ENCODE data around the gene PRKAG2. TPM values are rescaled to one million over a fixed set of nuclear protein-coding genes. Genes with fewer than 3 reads are reported as not detected.

The PRKAG2 gene
- total RNA-seq, 1 donor from 2014 or later: 21.1 TPM

DNA sequence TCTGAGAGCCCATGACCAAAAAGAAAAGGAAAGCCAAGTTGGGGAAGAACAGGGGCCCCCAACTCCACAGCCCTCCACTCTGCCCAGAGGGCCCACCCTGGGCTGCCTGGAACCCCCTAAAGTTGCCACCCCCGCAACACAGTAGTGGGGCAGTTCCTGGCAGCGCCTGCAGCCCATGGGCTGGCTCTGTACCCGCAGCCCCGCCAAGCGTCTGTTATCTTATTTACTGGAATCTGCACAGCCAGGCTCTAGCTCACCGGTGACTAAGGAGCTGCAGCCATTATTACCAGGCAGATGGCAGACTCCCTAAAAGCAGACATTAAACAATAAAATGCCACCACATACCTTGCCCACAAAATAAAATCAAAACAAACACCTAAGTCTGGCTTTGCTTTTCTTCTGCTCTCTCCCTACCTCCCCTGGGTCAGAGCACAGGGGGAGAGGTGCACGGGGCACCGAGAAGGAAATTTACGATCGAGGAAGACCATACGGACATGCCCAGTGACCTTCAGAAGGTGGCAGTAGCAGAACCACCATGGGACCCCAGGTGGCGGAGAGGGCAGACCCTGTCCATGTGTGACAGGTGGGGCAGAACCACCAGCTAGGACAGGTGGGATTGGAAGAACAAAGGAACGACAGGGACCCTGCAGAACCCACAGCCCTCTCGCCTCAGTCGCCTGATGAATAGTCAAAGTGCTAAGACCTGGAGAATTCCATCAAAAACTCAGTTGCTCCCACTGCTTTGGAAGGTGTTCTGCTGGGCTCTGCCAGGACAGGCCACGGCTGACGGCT is 66.3 kb downstream of the PRKAG2 start:
- no peak overlapping the region for H3K4me3 ChIP-seq (ENCODE audit: low read depth, low read length)
- H3K27me3 ChIP-seq (ENCODE audit: control insufficient read depth, insufficient read depth, low read length): peaks cover 18% of the 10 kb centered on the region
- DNase-seq (ENCODE audit: low read depth): no peak

DNA sequence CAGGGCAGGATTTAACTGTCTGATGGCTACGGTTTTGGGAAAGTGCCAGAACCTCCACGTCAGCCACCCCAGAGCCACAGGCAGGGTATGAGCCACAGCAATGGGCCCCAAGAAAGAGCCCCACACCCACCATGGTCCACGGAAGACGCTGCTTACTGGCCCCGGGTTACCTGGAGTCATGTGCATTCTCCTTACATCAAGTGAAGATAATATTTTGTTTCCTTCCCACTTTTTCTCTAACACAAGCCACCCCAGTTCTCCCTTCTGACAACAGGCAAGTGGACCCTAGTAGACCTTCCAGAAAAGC is 67.1 kb downstream of the PRKAG2 start:
- H3K4me3 ChIP-seq (ENCODE audit: low read depth, low read length): no peak overlapping the region
- peaks cover 15% of the 10 kb centered on the region for H3K27me3 ChIP-seq (ENCODE audit: control insufficient read depth, insufficient read depth, low read length)
- DNase-seq (ENCODE audit: low read depth): no peak
- no peaks in the 10 kb centered on the region for H3K36me3 ChIP-seq (ENCODE audit: control insufficient read depth, insufficient read depth, low read length)
- TF ChIP-seq, protein P1, sequence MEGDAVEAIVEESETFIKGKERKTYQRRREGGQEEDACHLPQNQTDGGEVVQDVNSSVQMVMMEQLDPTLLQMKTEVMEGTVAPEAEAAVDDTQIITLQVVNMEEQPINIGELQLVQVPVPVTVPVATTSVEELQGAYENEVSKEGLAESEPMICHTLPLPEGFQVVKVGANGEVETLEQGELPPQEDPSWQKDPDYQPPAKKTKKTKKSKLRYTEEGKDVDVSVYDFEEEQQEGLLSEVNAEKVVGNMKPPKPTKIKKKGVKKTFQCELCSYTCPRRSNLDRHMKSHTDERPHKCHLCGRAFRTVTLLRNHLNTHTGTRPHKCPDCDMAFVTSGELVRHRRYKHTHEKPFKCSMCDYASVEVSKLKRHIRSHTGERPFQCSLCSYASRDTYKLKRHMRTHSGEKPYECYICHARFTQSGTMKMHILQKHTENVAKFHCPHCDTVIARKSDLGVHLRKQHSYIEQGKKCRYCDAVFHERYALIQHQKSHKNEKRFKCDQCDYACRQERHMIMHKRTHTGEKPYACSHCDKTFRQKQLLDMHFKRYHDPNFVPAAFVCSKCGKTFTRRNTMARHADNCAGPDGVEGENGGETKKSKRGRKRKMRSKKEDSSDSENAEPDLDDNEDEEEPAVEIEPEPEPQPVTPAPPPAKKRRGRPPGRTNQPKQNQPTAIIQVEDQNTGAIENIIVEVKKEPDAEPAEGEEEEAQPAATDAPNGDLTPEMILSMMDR (IDR thresholded peaks at IDR 0.05; ENCODE audit: insufficient read depth, low read length, poor library complexity, severe bottlenecking): no peak

More for the DNA sequence above, 66.3 kb downstream of the PRKAG2 start:
- no peaks in the 10 kb centered on the region for H3K36me3 ChIP-seq (ENCODE audit: control insufficient read depth, insufficient read depth, low read length)
- TF ChIP-seq, protein P1 (IDR thresholded peaks at IDR 0.05; ENCODE audit: insufficient read depth, low read length, poor library complexity, severe bottlenecking): no peak

DNA sequence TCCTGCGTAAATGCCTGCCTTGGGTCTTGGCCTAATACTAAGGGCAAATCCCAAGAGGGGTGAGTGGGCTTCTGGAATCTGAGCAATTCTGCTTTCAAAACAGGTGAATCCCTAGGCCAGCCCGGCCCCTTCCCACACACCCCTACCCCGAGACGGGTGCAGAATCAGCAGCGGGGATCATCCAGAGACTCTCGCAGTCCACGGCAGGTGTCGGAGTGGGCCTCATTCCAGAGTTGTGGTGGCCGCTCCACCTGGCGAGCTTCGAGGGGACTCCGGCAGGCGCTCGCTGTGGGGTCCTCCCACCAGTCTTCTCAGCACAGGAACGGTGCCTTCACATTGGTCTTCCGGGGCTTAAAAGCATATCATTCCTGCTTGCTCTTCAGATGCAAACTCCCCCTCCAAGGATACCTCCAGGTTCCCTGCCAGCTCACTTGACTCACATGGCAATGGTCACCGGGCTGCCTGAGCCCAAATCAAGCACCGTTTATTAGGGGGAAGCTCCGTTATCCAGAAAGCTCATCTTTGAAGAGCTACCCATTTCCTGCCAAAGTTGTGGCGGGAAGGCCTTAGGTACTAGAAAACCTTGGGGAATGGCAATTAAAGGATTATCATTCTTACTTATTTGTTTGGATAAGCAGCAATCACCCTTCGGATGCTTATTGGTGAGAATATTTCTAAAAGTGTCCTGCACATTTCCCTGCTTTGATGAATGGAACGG is 67.6 kb downstream of the PRKAG2 start:
- Histone ChIP-seq H3K4me3 (ENCODE audit: low read depth, low read length) (no peak overlapping the region), H3K27me3 (ENCODE audit: control insufficient read depth, insufficient read depth, low read length) (peaks cover 11% of the 10 kb centered on the region), H3K36me3 (ENCODE audit: control insufficient read depth, insufficient read depth, low read length) (no peaks in the 10 kb centered on the region)
- TF ChIP-seq, protein P1 (IDR thresholded peaks at IDR 0.05; ENCODE audit: insufficient read depth, low read length, poor library complexity, severe bottlenecking): no peak
- no peak for DNase-seq (ENCODE audit: low read depth)

DNA sequence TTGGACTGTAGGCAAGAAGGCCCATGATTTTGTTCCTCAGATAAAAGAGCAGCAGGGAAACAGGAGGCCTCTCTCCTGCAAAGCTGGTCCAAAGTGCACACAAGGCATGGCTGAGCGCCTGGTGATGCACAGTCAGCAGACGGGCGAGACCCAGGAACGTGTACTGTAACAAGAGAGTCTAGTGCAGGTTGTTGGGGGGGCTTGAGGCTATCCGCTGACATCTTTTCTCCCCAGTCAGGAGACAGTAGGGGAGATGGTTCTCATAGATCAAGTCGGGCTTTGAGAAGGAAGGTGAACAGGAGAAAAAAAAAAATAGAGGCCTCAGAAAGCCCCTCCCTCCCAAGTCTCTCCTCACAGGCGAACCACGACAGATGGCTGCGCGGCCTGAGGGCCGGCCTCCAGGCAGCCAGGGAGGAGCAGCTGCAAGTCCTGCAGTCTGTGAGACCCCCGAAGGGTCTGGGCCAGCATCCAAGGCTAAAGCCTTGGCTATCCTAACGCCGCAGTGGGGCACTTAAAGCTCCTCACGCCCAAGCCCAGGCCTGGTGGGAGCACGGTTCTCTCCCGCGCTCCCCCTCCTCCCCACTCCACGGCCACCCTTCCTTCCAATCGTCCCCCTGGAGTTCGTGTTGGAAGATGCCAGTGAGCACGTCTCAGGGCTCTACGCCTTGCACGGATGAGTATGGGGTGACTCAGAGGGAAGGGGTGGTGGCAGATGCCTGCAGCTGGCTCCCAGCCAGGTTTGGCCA is 68.3 kb downstream of the PRKAG2 start:
- peak; percentile 23 for DNase-seq (ENCODE audit: low read depth)
- Histone ChIP-seq H3K36me3 (ENCODE audit: control insufficient read depth, insufficient read depth, low read length) (no peaks in the 10 kb centered on the region), H3K4me3 (ENCODE audit: low read depth, low read length) (no peak overlapping the region), H3K27me3 (ENCODE audit: control insufficient read depth, insufficient read depth, low read length) (peaks cover 6% of the 10 kb centered on the region)
- TF ChIP-seq, protein P1 (IDR thresholded peaks at IDR 0.05; ENCODE audit: insufficient read depth, low read length, poor library complexity, severe bottlenecking): no peak

DNA sequence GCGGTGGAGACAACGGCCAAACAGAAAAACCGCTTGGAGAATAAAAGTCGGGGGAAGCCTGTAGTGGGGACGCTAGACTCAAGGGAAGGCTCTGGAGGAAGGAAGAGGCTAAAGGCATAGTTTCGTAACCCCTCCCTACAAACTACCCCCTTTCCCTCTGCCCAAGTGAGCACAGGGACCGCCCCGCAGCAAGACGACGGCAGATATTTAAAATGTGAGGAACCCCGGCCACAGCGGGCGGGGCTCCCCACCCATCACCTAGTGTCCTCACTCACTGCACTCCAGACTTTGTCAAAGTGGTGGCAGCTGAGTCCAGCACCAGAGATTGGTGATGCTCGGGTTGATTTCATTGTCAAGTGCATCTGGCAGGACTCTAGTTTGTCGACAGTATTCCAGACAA is 69.1 kb downstream of the PRKAG2 start:
- H3K36me3 ChIP-seq (ENCODE audit: control insufficient read depth, insufficient read depth, low read length): no peaks in the 10 kb centered on the region
- H3K4me3 ChIP-seq (ENCODE audit: low read depth, low read length): no peak overlapping the region
- no peak for DNase-seq (ENCODE audit: low read depth)
- TF ChIP-seq, protein P1 (IDR thresholded peaks at IDR 0.05; ENCODE audit: insufficient read depth, low read length, poor library complexity, severe bottlenecking): no peak
- H3K27me3 ChIP-seq (ENCODE audit: control insufficient read depth, insufficient read depth, low read length): peaks cover 6% of the 10 kb centered on the region
